ENCODE measurements around the gene ADAMTS2. TPM values are rescaled to one million over a fixed set of nuclear protein-coding genes. Genes with fewer than 3 reads are reported as not detected.

ADAMTS2 gene
- total and polyA plus RNA-seq, 2 donors from 2014 or later: 2.0 to 13.6 TPM

GRCh38 chr5:179381691-179382090, 36.4 kb upstream of the ADAMTS2 start:
- peaks cover 0 to 4% (median 0%) of the 10 kb centered on the region in 3 donors for H3K4me1 ChIP-seq (ENCODE audit: control insufficient read depth in 2 of 3, insufficient read depth in 2 of 3, low read depth in 1 of 3, low read length in 3 of 3)
- H3K27me3 ChIP-seq (ENCODE audit: control insufficient read depth, insufficient read depth, low read length): no peaks in the 10 kb centered on the region
- intact Hi-C loops (cut with DNase I): no loop called here
- no peak overlapping the region for H3K9ac ChIP-seq (ENCODE audit: low read length in 3 of 3)
- no peaks in the 10 kb centered on the region for H3K9me3 ChIP-seq (ENCODE audit: control insufficient read depth in 2 of 3, insufficient read depth in 1 of 3, low read length in 3 of 3)
- peak in 1 of 5 donors; percentile 21 for DNase-seq
- H3K36me3 ChIP-seq (ENCODE audit: control insufficient read depth in 2 of 3, insufficient read depth in 3 of 3, low read length in 3 of 3): no peaks in the 10 kb centered on the region
- H3K27ac ChIP-seq (ENCODE audit: low read depth in 2 of 2, low read length in 2 of 2): no peak overlapping the region
- no peak for FAIRE-seq
- TF ChIP-seq CTCF (IDR thresholded peaks at IDR 0.05; ENCODE audit: borderline replicate concordance, extremely low read depth, insufficient read depth): no peak
- no peak overlapping the region for H3K4me3 ChIP-seq (ENCODE audit: low read length in 3 of 3)

- peak in 1 of 5 donors; percentile 70 for DNase-seq
- H3K4me3 ChIP-seq (ENCODE audit: low read length in 3 of 3): no peak overlapping the region
- no peaks in the 10 kb centered on the region for H3K27me3 ChIP-seq (ENCODE audit: control insufficient read depth, insufficient read depth, low read length)
- FAIRE-seq: no peak
- no peak for TF ChIP-seq CTCF (IDR thresholded peaks at IDR 0.05; ENCODE audit: borderline replicate concordance, extremely low read depth, insufficient read depth)
- H3K9ac ChIP-seq (ENCODE audit: low read length in 3 of 3): no peak overlapping the region
- no peaks in the 10 kb centered on the region for H3K36me3 ChIP-seq (ENCODE audit: control insufficient read depth in 2 of 3, insufficient read depth in 3 of 3, low read length in 3 of 3)
- no peaks in the 10 kb centered on the region for H3K9me3 ChIP-seq (ENCODE audit: control insufficient read depth in 2 of 3, insufficient read depth in 1 of 3, low read length in 3 of 3)
- intact Hi-C loops (cut with DNase I): no loop called here
- peaks cover 0 to 4% (median 0%) of the 10 kb centered on the region in 3 donors for H3K4me1 ChIP-seq (ENCODE audit: control insufficient read depth in 2 of 3, insufficient read depth in 2 of 3, low read depth in 1 of 3, low read length in 3 of 3)
- no peak overlapping the region for H3K27ac ChIP-seq (ENCODE audit: low read depth in 2 of 2, low read length in 2 of 2)
Measured at GRCh38 chr5:179380211-179381035, 35.2 kb upstream of the ADAMTS2 start.

- no peak overlapping the region for H3K9ac ChIP-seq (ENCODE audit: low read length in 3 of 3)
- H3K9me3 ChIP-seq (ENCODE audit: control insufficient read depth in 2 of 3, insufficient read depth in 1 of 3, low read length in 3 of 3): no peaks in the 10 kb centered on the region
- no peak for TF ChIP-seq CTCF (IDR thresholded peaks at IDR 0.05; ENCODE audit: borderline replicate concordance, extremely low read depth, insufficient read depth)
- peak in 1 of 5 donors; percentile 51 for DNase-seq
- peak overlapping the region in 1 of 2 donors; percentile 37 for H3K27ac ChIP-seq (ENCODE audit: low read depth in 2 of 2, low read length in 2 of 2)
- no peaks in the 10 kb centered on the region for H3K36me3 ChIP-seq (ENCODE audit: control insufficient read depth in 2 of 3, insufficient read depth in 3 of 3, low read length in 3 of 3)
- intact Hi-C loops (cut with DNase I): no loop called here
- no peak overlapping the region for H3K4me3 ChIP-seq (ENCODE audit: low read length in 3 of 3)
- H3K4me1 ChIP-seq (ENCODE audit: control insufficient read depth in 2 of 3, insufficient read depth in 2 of 3, low read depth in 1 of 3, low read length in 3 of 3): peaks cover 0 to 4% (median 0%) of the 10 kb centered on the region in 3 donors
- no peaks in the 10 kb centered on the region for H3K27me3 ChIP-seq (ENCODE audit: control insufficient read depth, insufficient read depth, low read length)
- FAIRE-seq: no peak
Measured at GRCh38 chr5:179379321-179379890, 34.1 kb upstream of the ADAMTS2 start.

All from kidney (tissue), 14 donors.